ENCODE measurements around the gene ANKS1A.
"Not testable (repeated sequence)": the region's sequence is repeated elsewhere in the genome, so short reads cannot be mapped to it uniquely, and the experiment has no call there.

ANKS1A gene

DNA sequence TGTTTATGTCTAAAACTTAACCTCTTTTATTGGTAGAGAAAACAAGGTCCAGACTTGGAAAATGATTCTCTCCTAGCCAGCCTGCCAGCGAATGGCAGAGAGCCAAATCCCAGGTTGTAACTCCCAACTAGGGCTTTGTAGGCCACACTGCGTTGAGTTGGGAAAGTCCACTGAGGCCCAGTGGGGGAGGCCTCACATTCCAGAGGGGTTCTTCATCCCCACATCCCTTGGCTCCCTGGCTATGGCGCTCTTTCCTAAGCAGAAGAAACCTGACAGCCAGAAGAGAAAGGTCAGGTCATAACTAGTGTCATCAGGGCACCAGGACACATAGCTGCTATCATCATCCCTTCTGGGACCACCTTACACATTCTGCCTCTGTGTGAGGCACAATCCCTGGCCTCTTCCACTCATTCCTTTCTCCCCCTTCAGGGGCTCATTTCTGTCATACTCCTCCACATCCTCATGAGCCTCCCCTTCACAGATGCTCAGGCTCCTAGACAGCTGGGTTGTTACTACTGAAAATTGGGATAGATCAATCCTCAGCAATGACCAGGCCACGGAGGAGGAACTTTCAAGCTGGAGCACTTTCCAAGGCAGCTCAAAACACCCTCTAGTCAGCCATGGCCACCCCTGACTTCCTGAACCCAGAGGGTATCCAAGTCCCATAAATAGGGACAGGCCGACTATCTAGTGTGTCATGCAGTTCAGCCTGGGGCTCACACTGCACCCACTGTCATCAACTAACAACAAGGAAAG lies 203.5 kb downstream of the ANKS1A start:
- TF ChIP-seq, protein P1, sequence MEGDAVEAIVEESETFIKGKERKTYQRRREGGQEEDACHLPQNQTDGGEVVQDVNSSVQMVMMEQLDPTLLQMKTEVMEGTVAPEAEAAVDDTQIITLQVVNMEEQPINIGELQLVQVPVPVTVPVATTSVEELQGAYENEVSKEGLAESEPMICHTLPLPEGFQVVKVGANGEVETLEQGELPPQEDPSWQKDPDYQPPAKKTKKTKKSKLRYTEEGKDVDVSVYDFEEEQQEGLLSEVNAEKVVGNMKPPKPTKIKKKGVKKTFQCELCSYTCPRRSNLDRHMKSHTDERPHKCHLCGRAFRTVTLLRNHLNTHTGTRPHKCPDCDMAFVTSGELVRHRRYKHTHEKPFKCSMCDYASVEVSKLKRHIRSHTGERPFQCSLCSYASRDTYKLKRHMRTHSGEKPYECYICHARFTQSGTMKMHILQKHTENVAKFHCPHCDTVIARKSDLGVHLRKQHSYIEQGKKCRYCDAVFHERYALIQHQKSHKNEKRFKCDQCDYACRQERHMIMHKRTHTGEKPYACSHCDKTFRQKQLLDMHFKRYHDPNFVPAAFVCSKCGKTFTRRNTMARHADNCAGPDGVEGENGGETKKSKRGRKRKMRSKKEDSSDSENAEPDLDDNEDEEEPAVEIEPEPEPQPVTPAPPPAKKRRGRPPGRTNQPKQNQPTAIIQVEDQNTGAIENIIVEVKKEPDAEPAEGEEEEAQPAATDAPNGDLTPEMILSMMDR (conservative IDR thresholded peaks at IDR 0.05): no peak

DNA sequence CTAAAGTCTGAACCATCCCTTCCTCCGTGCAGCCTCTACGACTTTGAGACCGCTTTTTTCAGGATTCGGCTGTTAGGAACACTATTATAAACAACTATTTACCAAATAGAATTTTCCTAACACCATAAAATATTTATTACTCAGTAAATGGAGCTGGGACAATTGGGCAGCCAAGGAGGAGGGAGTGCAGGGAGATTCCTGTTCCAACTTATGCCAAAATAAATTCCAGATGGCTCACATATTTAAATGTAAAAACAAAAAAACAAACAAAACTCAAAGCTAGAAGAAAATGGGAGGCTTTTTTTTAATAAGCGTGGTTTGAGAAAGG lies 204.0 kb downstream of the ANKS1A start:
- peak overlapping the region; percentile 18; the same call in 1 of the 2 replicates for H3K27ac ChIP-seq
- TF ChIP-seq, protein P1 (conservative IDR thresholded peaks at IDR 0.05): no peak

More for the DNA sequence above, 203.5 kb downstream of the ANKS1A start:
- peak overlapping the region; percentile 18; the same call in 1 of the 2 replicates for H3K27ac ChIP-seq

DNA sequence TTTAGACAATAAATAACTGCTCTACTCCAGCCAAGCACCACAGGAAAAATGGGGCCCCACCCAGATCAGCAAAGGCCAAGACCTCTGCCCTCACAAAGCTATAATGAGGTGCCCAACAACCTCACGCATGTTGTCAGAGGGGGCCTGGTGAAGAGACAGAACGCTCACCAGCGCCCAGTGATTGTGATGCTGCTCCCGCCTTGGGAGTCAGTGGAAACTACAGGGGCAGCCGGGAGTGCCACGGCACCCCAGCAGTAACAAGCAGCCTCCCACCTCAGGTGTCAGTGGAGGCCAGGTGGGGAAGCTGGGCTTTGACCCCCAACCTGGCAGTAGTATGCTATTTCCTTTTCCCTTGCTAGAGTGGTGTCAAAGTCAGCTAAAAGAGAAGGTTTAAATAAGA lies 204.7 kb downstream of the ANKS1A start:
- H3K27ac ChIP-seq: peak overlapping the region; percentile 18; the same call in 1 of the 2 replicates
- TF ChIP-seq, protein P1 (conservative IDR thresholded peaks at IDR 0.05): no peak

DNA sequence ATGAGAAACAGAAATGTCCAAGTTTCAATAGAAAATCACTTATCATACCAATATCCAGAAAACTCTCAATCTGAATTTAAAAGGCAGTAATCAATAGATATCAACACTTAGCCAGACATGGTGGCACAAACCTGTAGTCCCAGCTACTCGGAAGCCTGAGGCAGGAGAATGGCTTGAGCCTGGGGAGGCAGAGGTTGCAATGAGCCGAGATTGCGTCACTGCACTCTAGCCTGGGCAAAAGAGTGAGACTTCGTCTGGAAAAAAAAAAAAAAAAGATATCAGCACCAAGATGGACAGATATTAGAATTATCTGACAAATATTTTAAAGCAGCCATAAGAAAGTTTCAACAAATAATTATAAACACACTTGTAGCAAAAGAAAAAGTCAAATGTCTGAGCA lies 205.1 kb downstream of the ANKS1A start:
- H3K27ac ChIP-seq: no peak overlapping the region
- TF ChIP-seq, protein P1 (conservative IDR thresholded peaks at IDR 0.05): no peak

DNA sequence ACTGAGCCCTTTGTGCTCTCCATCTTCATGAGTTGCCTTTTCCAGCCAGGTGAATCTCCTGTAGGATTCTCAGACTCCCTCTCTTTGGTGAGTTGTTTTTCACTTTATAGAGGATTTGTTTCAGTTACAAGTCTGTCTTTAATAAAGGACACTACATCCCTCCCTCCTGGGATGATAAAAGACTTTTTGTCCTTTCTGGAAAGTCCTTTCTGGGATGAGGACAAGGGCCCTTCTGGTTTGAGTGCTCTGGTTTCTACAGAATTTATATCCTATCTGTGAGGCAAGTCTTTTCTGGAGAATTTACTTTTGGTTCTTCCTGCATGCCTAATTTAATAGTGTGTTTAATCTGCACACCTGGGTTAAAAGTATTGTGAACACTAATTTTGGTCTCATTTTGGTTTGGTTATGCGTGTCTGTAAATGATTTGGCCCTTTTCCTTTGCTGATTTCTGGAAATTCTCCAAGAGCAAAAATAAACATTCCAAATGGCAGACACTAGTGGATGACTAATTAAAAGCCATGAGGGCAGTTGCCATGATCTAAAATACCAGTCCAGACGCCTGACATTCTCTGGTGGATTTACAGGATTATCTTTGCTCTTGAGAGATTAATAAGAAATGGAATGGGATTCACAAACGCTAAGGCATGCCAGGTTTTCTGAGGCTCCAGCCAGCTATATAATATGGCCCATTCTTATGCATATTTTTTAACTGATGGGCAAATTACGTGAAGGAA lies 207.2 kb downstream of the ANKS1A start:
- peak overlapping the region; percentile 65 for H3K27ac ChIP-seq

DNA sequence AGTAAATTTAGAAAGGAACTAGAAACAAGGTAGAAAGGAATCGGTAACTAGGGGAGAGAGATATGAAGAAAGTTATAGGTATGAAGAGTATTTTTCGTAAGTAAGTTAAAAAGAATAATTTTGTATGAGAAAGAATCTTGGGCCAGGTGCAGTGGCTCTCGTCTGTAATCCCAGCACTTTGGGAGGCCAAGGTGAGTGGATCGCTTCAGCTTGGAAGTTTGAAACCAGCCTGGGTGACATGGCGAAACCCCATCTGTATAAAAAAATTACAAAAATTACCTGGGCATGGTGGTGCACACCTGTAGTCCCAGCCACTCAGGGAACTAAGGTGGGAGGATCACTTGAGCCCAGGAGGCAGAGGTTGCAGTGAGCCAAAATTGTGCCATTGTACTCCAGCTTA lies 210.1 kb downstream of the ANKS1A start:
- H3K27ac ChIP-seq: no peak overlapping the region

More for the DNA sequence above, 207.2 kb downstream of the ANKS1A start:
- TF ChIP-seq, protein P1 (conservative IDR thresholded peaks at IDR 0.05): no peak

DNA sequence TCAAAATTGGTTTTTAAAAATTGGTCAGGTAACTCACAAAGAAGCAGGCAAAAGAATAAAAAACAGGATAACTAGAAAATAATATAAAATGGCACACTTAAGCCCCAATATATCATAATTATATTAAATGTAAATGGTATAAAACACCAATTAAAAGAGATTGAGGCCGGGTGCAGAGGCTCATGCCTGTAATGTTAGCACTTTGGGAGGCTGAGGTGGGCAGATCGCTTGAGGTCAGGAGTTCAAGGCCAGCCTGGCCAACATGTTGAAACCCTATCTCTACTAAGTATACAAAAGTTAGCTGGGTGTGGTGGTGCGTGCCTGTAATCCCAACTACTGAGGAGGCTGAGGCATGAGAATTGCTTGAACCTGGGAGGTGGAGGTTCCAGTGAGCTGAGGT lies 216.0 kb downstream of the ANKS1A start:
- TF ChIP-seq, protein P1 (conservative IDR thresholded peaks at IDR 0.05): no peak
- no peak overlapping the region for H3K27ac ChIP-seq

More for the DNA sequence above, 210.1 kb downstream of the ANKS1A start:
- TF ChIP-seq, protein P1 (conservative IDR thresholded peaks at IDR 0.05): no peak

DNA sequence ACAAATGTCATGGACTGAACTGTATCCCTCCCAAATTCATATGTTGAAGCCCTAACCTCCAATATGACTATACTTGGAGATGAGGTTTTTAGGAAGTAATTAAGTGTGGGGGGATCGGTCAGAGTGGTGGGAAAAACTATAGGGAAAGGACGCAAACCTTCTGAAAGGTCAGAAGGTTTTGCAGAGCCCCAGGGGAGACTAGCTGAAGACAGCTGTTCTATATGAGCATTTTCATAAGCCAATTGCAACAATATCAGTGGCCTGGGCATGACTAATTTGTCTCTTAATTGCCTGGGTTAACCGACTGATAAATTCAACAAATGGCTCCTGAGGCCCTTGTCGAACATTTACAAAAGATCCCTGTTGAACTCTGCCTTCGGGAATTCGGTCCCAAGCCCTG lies 217.0 kb downstream of the ANKS1A start:
- not testable (repeated sequence) for H3K27ac ChIP-seq

DNA sequence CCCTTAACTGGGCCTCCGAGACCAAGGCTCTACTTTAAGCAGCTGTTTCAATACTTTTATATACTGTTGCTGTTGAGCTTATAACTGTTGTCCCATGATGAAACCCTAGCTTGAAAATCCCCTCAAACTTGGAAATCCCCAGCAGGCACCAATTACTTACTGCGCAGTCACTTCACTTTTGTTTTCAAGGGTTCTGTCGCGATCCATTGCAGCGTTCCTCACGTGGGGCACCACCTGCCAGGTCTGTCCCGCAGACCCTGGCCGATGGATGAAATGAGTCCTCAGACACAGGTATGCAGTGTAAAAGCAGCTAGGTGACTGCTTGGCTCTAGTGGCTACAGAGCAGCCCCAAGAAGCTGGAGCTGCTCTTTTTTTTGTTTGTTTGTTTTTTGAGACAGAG lies 218.2 kb downstream of the ANKS1A start:
- H3K27ac ChIP-seq: not testable (repeated sequence)

DNA sequence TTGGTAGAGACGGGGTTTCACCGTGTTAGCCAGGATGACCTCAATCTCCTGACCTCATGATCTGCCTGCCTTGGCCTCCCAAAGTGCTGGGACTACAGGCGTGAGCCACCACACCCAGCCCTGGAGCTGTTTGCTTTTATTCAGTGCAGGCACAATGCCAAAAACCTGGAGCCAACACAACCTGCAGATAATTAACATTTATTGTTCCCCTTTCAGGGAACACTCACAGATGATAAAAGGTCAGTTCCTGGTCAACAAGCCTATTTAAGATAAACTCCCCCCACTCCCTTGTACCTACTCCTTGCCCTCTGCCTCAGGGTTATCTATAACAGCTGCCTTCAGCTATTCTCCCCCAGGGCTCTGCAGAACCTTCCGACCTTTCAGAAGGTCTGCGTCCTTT lies 218.7 kb downstream of the ANKS1A start:
- H3K27ac ChIP-seq: not testable (repeated sequence)
